Measurements from ENCODE around the gene CAMK2A.

GRCh38 chr5:150197476-150197875, 92.1 kb downstream of the CAMK2A start:
- no peak for TF ChIP-seq RAD21 (IDR thresholded peaks at IDR 0.05; ENCODE audit: low read length)
- no peak for TF ChIP-seq RCOR1 (IDR thresholded peaks at IDR 0.05; ENCODE audit: insufficient replicate concordance, low read length)
- TF ChIP-seq POLR2A (IDR thresholded peaks at IDR 0.05; ENCODE audit: low read depth, low read length): no peak
- TF ChIP-seq CTCF (conservative IDR thresholded peaks at IDR 0.05; ENCODE audit: low read depth, low read length): no peak
- no peak for TF ChIP-seq SMC3 (IDR thresholded peaks at IDR 0.05; ENCODE audit: low read depth, low read length)
- TF ChIP-seq FOS (IDR thresholded peaks at IDR 0.05; ENCODE audit: low read depth, low read length): no peak
- no peak for TF ChIP-seq MXI1 (IDR thresholded peaks at IDR 0.05; ENCODE audit: borderline replicate concordance, low read depth, low read length)
- no peak for TF ChIP-seq NFE2L2 (IDR thresholded peaks at IDR 0.05; ENCODE audit: low read depth, low read length)

Data from IMR-90 (cell line).